HEK293 (cell line): Measurements from ENCODE around the gene TNFSF4.

ENCODE experiments used
- CTCF ChIA-PET: fragments of 350-600 bp; formaldehyde crosslinking; extraction: SDS; loops from one replicate; lab custom pipeline; 2021; ENCODE audit warnings: antibody characterized with exemption; lab: Yijun Ruan, JAX
- POLR2A ChIA-PET: fragments of 300-600 bp; formaldehyde crosslinking; extraction: SDS; loops from one replicate; lab custom pipeline; 2020; ENCODE audit warnings: antibody characterized with exemption, inconsistent platforms; lab: Yijun Ruan, JAX
- H3K27ac ChIP-seq: fragments of 200-500 bp; sonication (Bioruptor generic); 2 replicates; pipeline ENCODE4 v1.5.1; 2014; ENCODE audit warnings: low read depth, low read length, control low read depth, inconsistent platforms; ENCODE audit errors: extremely low read depth
- H3K36me3 ChIP-seq, 2 experiments: fragments of 200-500 bp in 1 of 2; sonication (Bioruptor generic) in 1 of 2; 1 replicate in 1 of 2; 2 replicates in 1 of 2; pipeline ENCODE4 v1.5.1; 2014 to 2017; ENCODE audit warnings: inconsistent platforms in 2 of 2, low read length in 2 of 2; ENCODE audit not compliant: control insufficient read depth in 2 of 2, insufficient read depth in 1 of 2
- H3K4me1 ChIP-seq: fragments of 200-500 bp; sonication (Bioruptor generic); 2 replicates; pipeline ENCODE4 v1.5.1; 2014; ENCODE audit warnings: mild to moderate bottlenecking, low read length, inconsistent platforms; ENCODE audit not compliant: control insufficient read depth, insufficient read depth
- H3K4me3 ChIP-seq: 2 replicates; pipeline ENCODE4 v1.5.1; 2011; ENCODE audit warnings: low read depth, mild to moderate bottlenecking, control low read depth, low read length, moderate library complexity
- H3K9me3 ChIP-seq: fragments of 200-500 bp; sonication (Bioruptor generic); 2 replicates; pipeline ENCODE4 v1.5.1; 2014; ENCODE audit warnings: low read depth, low read length, inconsistent platforms; ENCODE audit not compliant: control insufficient read depth, insufficient read depth
- BCL6B ChIP-seq: fragments of 450-650 bp; formaldehyde crosslinking; IDR thresholded peaks from 2 replicates; pipeline ENCODE4 v1.5.1; 2017; ENCODE audit warnings: missing biosample characterization, missing genetic modification characterization
- IKZF3 ChIP-seq: fragments of 450-650 bp; IDR thresholded peaks from 2 replicates; pipeline ENCODE4 v1.5.0; 2018; ENCODE audit warnings: missing biosample characterization, mild to moderate bottlenecking, missing genetic modification characterization, moderate library complexity
- INSM2 ChIP-seq: fragments of 450-650 bp; formaldehyde crosslinking; IDR thresholded peaks from 2 replicates; pipeline ENCODE4 v1.5.1; 2016; ENCODE audit warnings: missing biosample characterization, missing genetic modification characterization
- PRDM10 ChIP-seq: fragments of 450-650 bp; formaldehyde crosslinking; IDR thresholded peaks from 2 replicates; pipeline ENCODE4 v1.5.1; 2016; ENCODE audit warnings: missing biosample characterization, missing genetic modification characterization
- SCRT2 ChIP-seq: fragments of 450-650 bp; formaldehyde crosslinking; IDR thresholded peaks from 2 replicates; pipeline ENCODE4 v1.5.1; 2016; ENCODE audit warnings: missing biosample characterization, missing genetic modification characterization
- ZBTB20 ChIP-seq: fragments of 450-650 bp; formaldehyde crosslinking; IDR thresholded peaks from 2 replicates; pipeline ENCODE4 v1.5.1; 2016; ENCODE audit warnings: missing biosample characterization, missing genetic modification characterization
- ZFP3 ChIP-seq: fragments of 450-650 bp; formaldehyde crosslinking; IDR thresholded peaks from 2 replicates; pipeline ENCODE4 v1.5.1; 2016; ENCODE audit warnings: low read depth, missing biosample characterization, missing genetic modification characterization
- ZFP69B ChIP-seq: fragments of 450-650 bp; formaldehyde crosslinking; IDR thresholded peaks from 2 replicates; pipeline ENCODE4 v1.5.1; 2016; ENCODE audit warnings: missing biosample characterization, missing genetic modification characterization
- ZIC2 ChIP-seq: fragments of 450-650 bp; formaldehyde crosslinking; IDR thresholded peaks from 2 replicates; pipeline ENCODE4 v1.5.1; 2016; ENCODE audit warnings: missing biosample characterization, missing genetic modification characterization
- ZNF18 ChIP-seq: fragments of 450-650 bp; formaldehyde crosslinking; IDR thresholded peaks from 2 replicates; pipeline ENCODE4 v1.5.1; 2016; ENCODE audit warnings: missing biosample characterization, missing genetic modification characterization
- ZNF23 ChIP-seq: fragments of 450-650 bp; formaldehyde crosslinking; IDR thresholded peaks from 2 replicates; pipeline ENCODE4 v1.5.1; 2016; ENCODE audit warnings: missing biosample characterization, missing genetic modification characterization, borderline replicate concordance
- ZNF239 ChIP-seq: fragments of 450-650 bp; formaldehyde crosslinking; IDR thresholded peaks from 2 replicates; pipeline ENCODE4 v1.5.1; 2016; ENCODE audit warnings: missing biosample characterization, missing genetic modification characterization
- ZNF266 ChIP-seq: fragments of 450-650 bp; formaldehyde crosslinking; IDR thresholded peaks from 2 replicates; pipeline ENCODE4 v1.5.1; 2016; ENCODE audit warnings: missing biosample characterization, missing genetic modification characterization, low read depth
- ZNF362 ChIP-seq: fragments of 450-650 bp; formaldehyde crosslinking; IDR thresholded peaks from 2 replicates; pipeline ENCODE4 v1.5.1; 2016; ENCODE audit warnings: missing biosample characterization, missing genetic modification characterization
- ZNF394 ChIP-seq: fragments of 450-650 bp; formaldehyde crosslinking; IDR thresholded peaks from 2 replicates; pipeline ENCODE4 v1.5.1; 2016; ENCODE audit warnings: missing biosample characterization, missing genetic modification characterization, mild to moderate bottlenecking, moderate library complexity, borderline replicate concordance
- ZNF626 ChIP-seq: fragments of 450-650 bp; sonication (Bioruptor Pico); formaldehyde crosslinking; IDR thresholded peaks from 2 replicates; pipeline ENCODE4 v1.5.1; 2018; ENCODE audit warnings: missing biosample characterization, missing genetic modification characterization, inconsistent platforms
- ZNF639 ChIP-seq: fragments of 450-650 bp; formaldehyde crosslinking; IDR thresholded peaks from 2 replicates; pipeline ENCODE4 v1.5.1; 2016; ENCODE audit warnings: missing biosample characterization, missing genetic modification characterization
- ZNF776 ChIP-seq: fragments of 450-650 bp; formaldehyde crosslinking; IDR thresholded peaks from 2 replicates; pipeline ENCODE4 v1.5.0; 2017; ENCODE audit warnings: missing biosample characterization, missing genetic modification characterization, borderline replicate concordance

TNFSF4 gene

GRCh38 chr1:173201969-173202368, 5.2 kb downstream of the TNFSF4 start (continued):
- no peak for TF ChIP-seq ZBTB20 (tag by site-specific recombination)

GRCh38 chr1:173195596-173196088, 11.5 kb downstream of the TNFSF4 start:
- no peaks in the 10 kb centered on the region for H3K9me3 ChIP-seq
- no peak overlapping the region for H3K27ac ChIP-seq
- POLR2A ChIA-PET: no interaction called here
- no peaks in the 10 kb centered on the region for H3K36me3 ChIP-seq
- H3K4me1 ChIP-seq: 0 out of 2 replicates have a peak, but pooled peaks cover 4% of the 10 kb centered on the region
- CTCF ChIA-PET: no interaction called here
- TF ChIP-seq ZNF239 (tag by site-specific recombination): no peak
- no peak for TF ChIP-seq PRDM10
- TF ChIP-seq SCRT2 (tag by site-specific recombination): no peak
- no peak for TF ChIP-seq IKZF3
- TF ChIP-seq ZIC2 (tag by site-specific recombination): no peak
- no peak for TF ChIP-seq ZFP69B (tag by site-specific recombination)
- no peak for TF ChIP-seq ZNF394 (tag by site-specific recombination)
- no peak for TF ChIP-seq ZNF362 (tag by site-specific recombination)
- no peak overlapping the region for H3K4me3 ChIP-seq

GRCh38 chr1:173193639-173194038, 13.5 kb downstream of the TNFSF4 start:
- no peaks in the 10 kb centered on the region for H3K36me3 ChIP-seq
- H3K9me3 ChIP-seq: no peaks in the 10 kb centered on the region
- ChIA-PET CTCF (no interaction called here), POLR2A (no interaction called here)
- no peak for TF ChIP-seq BCL6B (tag by site-specific recombination)
- TF ChIP-seq INSM2 (tag by site-specific recombination): no peak
- no peak for TF ChIP-seq ZNF23 (tag by site-specific recombination)
- TF ChIP-seq ZNF639 (tag by site-specific recombination): no peak
- no peak for TF ChIP-seq ZFP3 (tag by site-specific recombination)
- no peak for TF ChIP-seq SCRT2 (tag by site-specific recombination)
- TF ChIP-seq ZNF776 (tag by site-specific recombination): no peak
- no peak for TF ChIP-seq ZNF18 (tag by site-specific recombination)
- TF ChIP-seq ZNF266 (tag by site-specific recombination): no peak
- TF ChIP-seq ZNF626: no peak
- no peak overlapping the region for H3K27ac ChIP-seq
- H3K4me3 ChIP-seq: no peak overlapping the region
- H3K4me1 ChIP-seq: peaks cover 5% of the 10 kb centered on the region; the same call in 1 of the 2 replicates
